ENCODE results near the gene ST6GALNAC6.
A peak's percentile ranks its signal among the peaks of the same experiment; 100 is the strongest.

Gene ST6GALNAC6

DNA sequence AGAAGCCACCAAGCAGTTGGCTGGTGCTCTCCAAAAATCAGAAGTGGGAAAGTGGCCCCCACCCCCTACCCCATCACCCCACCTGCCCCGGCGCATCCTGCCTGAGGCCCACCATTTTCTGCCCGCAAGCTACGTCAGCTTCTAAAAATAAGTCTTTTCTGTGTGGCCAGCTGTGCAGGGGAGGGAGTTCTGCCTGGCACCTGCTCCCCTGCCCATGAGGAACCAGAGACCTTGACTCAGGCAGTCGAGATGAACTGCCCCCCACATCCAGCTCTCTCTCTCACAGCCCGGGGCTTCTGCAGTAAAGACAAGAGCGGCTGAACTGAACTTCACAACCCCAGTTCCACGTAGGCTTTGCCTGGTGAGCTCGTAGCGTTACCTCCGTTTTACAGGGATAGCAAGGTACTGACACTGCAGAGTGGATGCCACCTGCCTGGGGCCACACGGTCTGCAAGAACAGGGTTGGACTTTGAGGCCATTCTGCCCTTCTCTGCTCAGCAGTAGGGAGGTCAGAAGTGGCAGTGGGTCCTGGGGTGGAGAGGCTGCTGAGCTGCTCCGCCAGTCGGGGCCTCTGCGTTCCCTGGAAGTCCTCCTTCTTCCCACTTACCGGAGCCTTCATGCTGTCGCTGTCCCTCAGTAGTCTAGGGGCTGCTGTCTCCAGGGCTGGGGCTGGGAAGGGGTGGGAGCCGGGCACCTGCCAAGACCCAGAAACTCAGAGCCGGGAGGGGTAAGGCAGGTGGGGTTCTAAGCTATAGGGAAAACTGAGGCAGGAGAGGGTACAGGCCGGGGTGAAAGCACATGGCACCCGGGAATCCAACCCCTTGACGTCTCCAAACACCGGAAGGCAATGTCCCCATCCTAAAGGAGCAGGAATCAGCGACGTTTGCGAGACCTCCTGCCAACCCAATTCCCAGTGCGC is 16.7 kb upstream of the ST6GALNAC6 start:
- peak in 1 of 2 donors; percentile 57 for DNase-seq

- DNase-seq = no peak
These were observed 15.9 kb upstream of the ST6GALNAC6 start for GRCh38 chr9:127915325-127915752.

DNA sequence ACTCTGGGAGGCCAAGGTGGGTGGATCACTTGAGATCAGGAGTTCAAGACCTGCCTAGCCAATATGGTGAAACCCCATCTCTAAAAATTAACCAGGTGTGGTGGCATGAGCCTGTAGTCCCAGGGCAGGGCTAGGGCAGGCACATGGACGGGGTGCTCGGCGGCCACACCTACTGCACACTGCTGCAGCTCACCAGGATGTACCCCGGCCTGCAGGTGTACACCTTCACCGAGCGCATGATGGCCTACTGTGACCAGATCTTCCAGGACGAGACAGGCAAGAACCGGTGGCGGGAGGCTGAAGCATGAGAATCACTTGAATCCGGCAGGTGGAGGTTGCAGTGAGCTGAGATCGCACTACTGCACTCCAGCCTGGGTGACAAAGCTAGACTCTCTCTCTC is 14.3 kb upstream of the ST6GALNAC6 start:
- no peak for DNase-seq

DNA sequence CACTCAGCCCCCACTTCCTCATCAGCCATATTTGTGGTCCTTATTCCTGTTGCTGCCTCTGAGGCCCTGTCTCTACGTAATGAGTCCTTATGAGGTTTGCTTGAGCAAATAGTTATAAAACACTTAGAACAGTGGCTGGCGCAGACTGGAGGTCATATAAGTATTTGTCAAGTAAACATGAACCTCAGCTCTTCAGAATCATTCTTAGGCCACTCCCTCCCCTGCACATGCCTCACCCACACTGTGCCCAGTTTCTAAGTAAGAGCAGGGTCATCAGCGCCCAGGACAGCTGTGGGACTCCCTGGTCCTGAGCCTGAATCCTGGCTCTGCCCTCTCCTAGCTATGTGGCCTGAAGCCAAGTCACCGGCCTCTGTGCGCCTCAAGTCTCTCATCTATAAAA is 13.5 kb upstream of the ST6GALNAC6 start:
- DNase-seq = no peak

DNA sequence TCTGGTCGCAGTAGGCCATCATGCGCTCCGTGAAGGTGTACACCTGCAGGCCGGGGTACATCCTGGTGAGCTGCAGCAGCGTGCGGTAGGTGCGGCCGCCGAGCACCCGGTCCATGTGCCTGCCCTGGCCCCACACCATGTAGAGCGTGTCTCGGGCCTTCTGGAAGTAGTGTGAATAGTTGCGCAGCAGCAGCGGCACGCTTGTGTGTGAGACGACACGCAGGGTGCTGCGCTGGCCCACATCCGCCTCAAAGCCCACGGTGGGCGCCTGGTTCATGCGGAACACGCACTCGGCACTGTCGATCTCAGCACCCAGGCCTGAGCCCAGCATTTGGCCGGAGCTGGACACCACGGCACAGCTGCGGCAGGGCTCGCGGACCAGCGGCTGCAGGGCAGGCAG is 12.9 kb upstream of the ST6GALNAC6 start:
- DNase-seq = no peak

- no peak for DNase-seq
These were observed 11.3 kb upstream of the ST6GALNAC6 start for GRCh38 chr9:127910613-127911205.

DNA sequence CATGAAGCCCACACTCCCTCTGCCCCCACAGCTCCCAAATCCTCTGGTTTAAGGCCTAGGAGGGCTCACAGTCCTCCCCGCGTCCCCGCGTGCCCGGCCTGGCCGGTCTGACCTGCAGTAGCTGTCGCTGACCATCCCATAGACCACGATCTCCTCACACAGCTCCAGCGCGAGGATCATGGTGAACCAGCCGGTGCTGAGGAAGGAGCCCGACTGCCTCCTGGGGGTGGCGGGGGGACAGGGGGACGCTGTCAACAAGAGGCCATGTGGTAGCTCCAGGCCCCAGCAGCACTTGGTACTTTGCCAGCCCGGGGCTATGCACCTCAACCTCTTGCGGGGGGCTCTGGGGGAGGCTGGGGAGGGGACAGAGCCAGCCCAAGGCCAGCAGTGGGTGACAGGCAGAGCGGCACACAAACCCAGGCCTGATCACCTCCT is 10.5 kb upstream of the ST6GALNAC6 start:
- no peak for DNase-seq

GRCh38 chr9:127908660-127908926 is 9.2 kb upstream of the ST6GALNAC6 start:
- no peak for DNase-seq

GRCh38 chr9:127907867-127908659 is 8.7 kb upstream of the ST6GALNAC6 start:
- DNase-seq = no peak

DNA sequence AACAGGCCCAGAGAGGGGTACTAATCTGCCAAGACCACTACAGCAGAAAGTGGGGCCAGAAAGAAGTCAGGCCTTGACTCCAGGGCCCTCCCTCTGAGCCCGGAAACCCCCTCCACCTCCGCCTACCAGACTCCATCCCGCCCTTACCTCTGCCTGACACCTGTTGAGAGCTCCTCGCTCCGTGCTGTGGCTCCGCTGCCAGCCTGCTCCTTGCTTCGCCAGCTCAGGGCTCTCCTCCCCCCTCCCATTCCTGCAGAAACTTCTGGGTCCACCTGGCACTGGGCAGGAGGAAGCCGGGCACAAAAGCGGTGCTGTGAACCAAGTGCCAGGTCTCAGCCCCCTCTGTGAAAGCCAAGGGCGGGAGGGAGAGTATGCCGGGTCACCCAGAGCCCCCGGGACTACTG is 6.4 kb upstream of the ST6GALNAC6 start:
- DNase-seq = no peak

GRCh38 chr9:127905004-127905728 is 5.8 kb upstream of the ST6GALNAC6 start:
- peak in 1 of 2 donors; percentile 55 for DNase-seq

DNA sequence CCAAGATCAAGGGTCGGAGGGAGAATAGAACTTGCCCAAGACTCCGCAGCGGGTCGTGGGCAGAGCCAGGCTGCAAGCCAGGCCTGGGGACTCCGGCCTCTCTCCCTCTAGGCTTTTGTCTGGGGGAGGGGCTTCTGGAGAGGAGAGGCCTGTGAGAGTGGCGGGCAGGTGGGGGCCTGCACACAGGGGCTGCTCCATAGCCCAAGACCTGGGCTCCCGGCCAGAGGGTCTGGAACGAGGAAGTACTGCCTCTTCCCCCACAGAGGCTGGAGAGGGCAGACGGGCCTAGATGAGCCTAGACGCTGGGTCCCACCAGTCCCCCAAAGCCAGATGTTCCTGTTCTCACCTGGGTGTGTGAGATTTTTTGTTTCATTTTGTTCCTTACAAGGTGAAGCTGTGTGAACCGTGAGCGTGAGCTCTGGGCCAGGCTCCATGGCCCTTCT is 5.2 kb upstream of the ST6GALNAC6 start:
- DNase-seq = no peak

- no peak for DNase-seq
These were observed 4.4 kb upstream of the ST6GALNAC6 start for GRCh38 chr9:127903557-127904475.

DNA sequence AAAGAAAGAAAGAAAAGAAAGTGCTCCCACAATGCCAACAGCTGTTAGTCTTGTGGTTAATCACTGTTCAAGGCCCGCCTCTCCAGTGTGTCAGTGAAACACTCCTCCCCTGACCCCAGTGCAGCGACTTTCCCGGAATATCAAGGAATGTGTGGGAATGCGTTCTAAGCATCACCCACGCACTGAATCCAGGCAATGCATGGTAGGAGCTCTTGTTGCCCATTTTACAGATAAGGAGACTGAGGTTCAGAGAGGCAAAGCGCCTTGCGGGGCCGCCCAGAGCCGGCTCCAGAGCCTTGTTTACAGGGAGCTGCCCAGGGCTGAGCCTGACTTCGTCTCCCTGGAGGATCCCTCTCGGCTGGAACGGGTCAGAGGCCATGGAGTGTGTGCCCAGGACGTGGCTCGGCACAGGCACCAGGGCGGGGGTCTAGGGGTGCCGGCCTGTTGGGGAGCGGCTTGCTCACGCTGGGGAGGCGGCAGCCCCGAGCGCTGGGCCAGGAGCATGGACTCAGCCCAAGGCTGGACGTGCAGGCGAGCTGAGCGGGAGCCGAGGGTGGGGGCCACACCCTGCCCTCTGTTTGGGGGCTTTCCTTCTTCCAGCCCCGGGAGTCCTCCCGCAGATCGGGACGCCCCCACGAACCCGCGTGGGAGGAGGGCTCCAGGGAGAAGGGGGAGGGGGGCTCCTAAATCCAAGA is 823 bp downstream of the ST6GALNAC6 start:
- DNase-seq = no peak

DNA sequence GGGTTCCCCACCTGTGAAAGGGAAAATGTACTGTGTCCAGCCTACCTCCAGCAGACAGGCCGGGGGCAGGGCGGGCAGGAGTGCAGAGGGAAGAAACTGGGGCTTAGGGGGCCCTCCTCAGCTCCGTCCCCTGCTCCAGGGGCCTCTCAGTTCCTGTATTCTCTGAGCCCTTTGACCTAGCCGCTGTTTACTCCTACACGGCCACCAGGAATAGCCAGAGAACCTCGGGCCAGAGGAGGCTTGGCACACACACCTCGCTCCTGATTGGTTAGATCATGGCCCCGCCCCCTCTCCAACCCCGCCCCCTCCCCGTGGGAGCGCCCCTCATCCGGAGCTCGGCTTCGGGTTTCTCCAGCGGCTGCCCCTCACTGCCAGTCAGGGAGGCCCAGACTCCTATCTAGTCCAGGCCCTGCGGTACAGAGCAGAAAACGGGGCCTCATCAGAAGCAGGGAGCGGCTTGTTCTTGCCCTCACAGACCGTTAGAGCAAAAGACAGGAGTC is 2.2 kb downstream of the ST6GALNAC6 start:
- no peak for DNase-seq

DNA sequence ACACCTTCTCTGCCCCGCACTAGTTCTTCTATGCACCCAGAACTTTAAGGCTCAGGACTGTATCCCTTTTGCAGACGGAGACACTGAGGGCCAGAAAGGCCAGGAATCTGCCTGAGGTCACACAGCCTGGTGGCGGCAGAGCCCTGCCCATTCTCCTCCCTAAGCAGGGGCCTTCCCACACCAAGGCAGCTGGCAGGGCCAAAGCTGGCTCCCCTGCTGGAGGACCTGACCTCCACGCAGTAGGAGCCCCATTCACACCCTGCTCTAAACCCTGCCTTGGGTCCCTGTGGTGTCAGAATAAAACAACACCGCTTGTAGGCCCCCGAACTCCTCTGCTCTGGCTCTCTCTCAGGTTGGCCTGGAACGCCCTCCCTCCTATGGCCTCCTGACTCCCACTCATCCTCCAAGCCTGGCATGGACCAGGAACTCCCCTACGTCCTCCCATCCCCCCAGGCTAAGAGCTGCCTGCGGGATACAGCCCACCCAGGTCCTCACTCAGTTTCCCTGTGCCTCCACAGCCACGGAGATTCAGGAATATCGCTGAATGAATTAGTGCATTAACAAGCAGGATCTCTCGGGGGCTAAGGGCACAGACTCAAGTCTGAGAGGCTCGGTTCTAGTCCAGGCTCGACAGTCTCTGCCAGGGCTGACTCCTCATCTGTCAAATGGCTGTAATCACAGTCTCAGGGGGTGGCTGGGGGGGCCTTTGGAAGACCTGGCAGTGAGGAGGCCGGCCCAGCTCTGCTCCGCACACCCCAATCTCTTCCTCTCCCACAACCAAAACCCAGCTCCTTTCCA is 2.8 kb downstream of the ST6GALNAC6 start:
- DNase-seq = no peak

DNA sequence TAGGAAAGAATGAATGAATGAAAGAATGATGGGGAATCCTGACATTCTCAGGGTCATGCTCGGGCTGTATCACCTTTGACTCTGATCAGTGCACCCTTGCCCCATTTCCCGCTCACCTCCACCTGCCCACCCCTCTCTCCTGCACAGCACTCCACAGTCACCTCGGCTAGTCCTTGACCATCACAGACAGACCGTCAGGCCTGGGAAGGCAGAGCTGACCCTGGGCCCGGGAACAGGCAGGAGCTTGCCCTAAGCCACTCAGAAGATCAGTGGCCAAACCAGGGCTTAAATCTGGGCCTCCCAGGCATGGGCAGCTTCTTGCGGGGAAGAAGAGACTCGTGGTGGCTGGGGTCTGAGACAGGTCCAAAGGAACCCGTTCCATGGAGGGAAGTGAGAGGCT is 3.6 kb downstream of the ST6GALNAC6 start:
- no peak for DNase-seq

DNA sequence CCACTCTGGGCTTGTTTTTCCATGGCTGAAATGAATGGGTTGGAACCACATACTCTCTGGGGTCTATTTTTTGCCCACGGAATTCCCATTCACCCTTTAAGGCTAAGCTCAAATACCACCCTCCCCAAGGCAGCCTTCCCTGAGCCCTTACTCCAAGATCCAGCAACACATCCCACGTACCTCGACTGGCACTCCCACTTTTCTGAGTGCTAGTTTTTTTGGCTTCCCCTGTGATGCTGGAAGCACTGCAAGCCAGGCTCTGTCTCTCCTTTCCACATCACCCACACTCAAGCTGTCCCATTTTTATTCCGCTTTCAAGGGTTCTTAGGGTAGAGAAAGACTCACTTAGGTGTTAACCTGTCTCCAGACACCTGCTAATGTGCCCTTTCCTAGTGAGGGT is 6.0 kb downstream of the ST6GALNAC6 start:
- no peak for DNase-seq

GRCh38 chr9:127892831-127893230 is 6.6 kb downstream of the ST6GALNAC6 start:
- DNase-seq = no peak

- DNase-seq = no peak
These were observed 9.3 kb downstream of the ST6GALNAC6 start for GRCh38 chr9:127890053-127890452.

Data from bone marrow (tissue), 2 donors.